Cardiac fibroblast (primary cell): ENCODE measurements around the gene RIC1.
"Not testable (repeated sequence)": the region's sequence is repeated elsewhere in the genome, so short reads cannot be mapped to it uniquely, and the experiment has no call there.

Experiments
- DNase-seq, 2 donors: peaks; one replicate each; pipeline versions ENCODE4 v3.0.0 to v3.0.0-alpha.2; 2010; ENCODE audit warnings: low read depth in 2 of 2
- H3K4me3 ChIP-seq, 2 donors: replicated peaks in 1 of 2; 1 replicate in 1 of 2; 2 replicates in 1 of 2; pipeline ENCODE4 v1.5.1; 2011; ENCODE audit warnings: low read depth in 2 of 2, low read length in 2 of 2, mild to moderate bottlenecking in 2 of 2, moderate library complexity in 1 of 2
- CTCF ChIP-seq: IDR thresholded peaks from one replicate; pipeline ENCODE4 v1.5.1; 2011; ENCODE audit warnings: low read depth, mild to moderate bottlenecking, low read length, inconsistent platforms

The RIC1 gene

GRCh38 chr9:5628530-5629311, at the start of gene RIC1:
Gene RIC1, plus strand, starts transcription at chr9:5629107. Its CDS starts 203 bp downstream, at chr9:5629310.
- peak within 1 kb of the TSS; percentile 85 to 86 for H3K4me3 ChIP-seq
- peak; percentile 93 to 96 for DNase-seq
- no peak for TF ChIP-seq CTCF

DNA sequence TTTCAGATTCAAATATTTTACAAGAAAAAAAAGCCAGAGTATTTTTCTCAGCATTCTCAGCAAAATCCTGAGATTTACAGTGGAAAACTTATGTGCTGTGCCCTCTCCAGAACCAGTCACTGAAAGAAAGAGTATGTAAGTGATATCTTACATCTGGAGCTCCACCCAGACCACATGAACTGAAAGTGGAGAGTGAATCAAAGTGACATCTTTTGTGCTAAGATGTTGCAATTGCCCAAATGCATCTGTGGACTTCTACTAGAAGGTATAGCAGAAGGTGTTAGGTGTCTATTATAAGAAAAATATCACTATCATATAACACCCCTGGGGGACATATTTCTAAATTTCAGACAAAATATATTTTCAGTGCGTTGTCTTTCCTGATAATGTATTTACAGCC, 49.0 kb upstream of the RIC1 start:
- TF ChIP-seq CTCF: no peak
- no peak for DNase-seq
- no peak overlapping the region for H3K4me3 ChIP-seq

GRCh38 chr9:5580650-5581049, 48.3 kb upstream of the RIC1 start:
- H3K4me3 ChIP-seq: no peak overlapping the region
- no peak for TF ChIP-seq CTCF
- peak in 1 of 2 donors; percentile 27 for DNase-seq

DNA sequence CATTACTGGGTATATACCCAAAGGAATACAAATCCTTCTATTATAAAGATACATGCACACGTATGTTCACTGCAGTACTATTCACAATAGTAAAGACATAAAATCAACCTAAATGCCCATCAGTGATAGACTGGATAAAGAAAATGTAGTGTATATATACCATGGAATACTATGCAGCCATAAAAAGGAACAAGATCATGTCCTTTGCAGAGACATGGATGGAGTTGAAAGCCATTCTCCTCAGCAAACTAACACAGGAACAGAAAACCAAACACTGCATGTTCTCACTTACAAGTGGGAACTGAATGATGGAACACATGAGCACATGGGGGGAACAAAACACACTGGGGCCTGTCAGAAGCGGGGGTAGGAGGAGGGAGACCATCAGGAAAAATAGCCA, 47.2 kb upstream of the RIC1 start:
- DNase-seq, H3K4me3 ChIP-seq: not testable (repeated sequence)

DNA sequence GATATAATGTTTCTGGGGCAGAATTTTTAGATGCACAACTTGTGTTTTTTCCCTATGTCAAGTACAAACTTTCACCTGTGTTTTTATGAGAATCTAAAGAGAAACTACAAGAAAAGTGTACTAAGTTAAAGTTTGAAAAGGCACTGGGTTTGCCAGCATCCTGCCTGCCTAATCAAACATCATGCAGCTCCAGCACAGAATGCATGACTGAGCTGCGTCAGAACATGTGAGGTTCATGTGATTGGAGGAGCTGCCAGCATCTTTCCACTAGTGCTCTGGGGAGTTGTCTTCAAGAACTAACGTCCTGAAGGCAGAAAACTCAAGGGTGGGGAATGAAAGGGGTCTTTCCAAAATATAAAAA, 46.1 kb upstream of the RIC1 start:
- H3K4me3 ChIP-seq: no peak overlapping the region
- DNase-seq: peak; percentile 87 to 92

GRCh38 chr9:5586391-5586802, 42.5 kb upstream of the RIC1 start:
- no peak for TF ChIP-seq CTCF
- no peak overlapping the region for H3K4me3 ChIP-seq
- DNase-seq: peak; percentile 63 to 86

More for the DNA sequence above, 46.1 kb upstream of the RIC1 start:
- no peak for TF ChIP-seq CTCF

- peak; percentile 70 to 93 for DNase-seq
- no peak overlapping the region for H3K4me3 ChIP-seq
- no peak for TF ChIP-seq CTCF
Measured at GRCh38 chr9:5587024-5587423, 41.9 kb upstream of the RIC1 start.
